ENCODE results near the gene ARID3A.

The ARID3A gene

DNA sequence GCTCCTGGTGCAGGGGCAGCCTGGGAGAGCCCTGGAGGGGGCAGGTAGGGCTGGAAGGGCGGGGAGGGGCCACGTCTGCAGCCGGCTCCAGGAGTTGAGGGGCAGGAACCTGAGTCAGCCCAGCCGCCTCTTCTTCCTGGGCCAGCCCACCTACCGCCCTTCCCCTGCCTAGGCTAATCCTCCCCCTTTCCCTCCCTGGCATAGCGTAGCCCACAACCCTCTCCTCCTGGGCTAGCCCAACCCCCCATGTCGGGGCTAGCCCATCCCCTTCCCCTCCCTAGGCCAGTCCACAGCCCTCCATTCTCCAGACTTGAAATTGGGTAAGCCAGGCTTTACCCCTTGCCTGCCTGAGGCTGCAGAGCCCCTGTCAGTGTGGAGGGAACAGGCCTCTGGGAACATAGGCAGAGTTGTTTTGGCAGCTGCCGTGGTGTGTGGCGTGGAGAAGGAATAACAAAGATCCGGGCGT is 37.7 kb downstream of the ARID3A start:
- no peak for DNase-seq

- no peak for DNase-seq
These were observed 38.3 kb downstream of the ARID3A start for GRCh38 chr19:964116-964520.

GRCh38 chr19:964761-965694 is 39.2 kb downstream of the ARID3A start:
- DNase-seq, result no peak

GRCh38 chr19:966485-967088 is 40.8 kb downstream of the ARID3A start:
- DNase-seq, result no peak

GRCh38 chr19:970695-971094 is 44.9 kb downstream of the ARID3A start:
- no peak for DNase-seq

DNA sequence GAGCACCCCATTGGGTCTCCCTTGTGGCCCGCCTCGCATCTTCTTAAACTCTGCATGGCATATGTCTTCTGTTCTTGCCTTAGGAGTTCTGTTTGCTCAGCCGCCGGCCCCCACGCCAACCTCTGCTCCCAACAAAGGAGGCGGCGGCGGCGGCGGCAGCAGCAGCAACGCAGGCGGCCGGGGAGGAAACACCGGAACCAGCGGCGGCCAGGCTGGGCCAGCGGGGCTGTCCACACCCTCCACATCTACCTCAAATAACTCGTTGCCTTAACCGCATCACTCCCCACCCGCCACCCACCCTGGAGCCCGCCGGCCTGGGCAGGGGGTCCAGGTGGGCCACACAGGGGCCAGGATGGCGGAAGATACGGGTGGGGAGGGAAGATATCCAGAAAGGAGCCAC is 46.0 kb downstream of the ARID3A start:
- no peak for DNase-seq

- DNase-seq, result no peak
These were observed 46.4 kb downstream of the ARID3A start for GRCh38 chr19:972281-972680.

GRCh38 chr19:973726-974563 is 48.1 kb downstream of the ARID3A start:
- DNase-seq, result no peak

DNA sequence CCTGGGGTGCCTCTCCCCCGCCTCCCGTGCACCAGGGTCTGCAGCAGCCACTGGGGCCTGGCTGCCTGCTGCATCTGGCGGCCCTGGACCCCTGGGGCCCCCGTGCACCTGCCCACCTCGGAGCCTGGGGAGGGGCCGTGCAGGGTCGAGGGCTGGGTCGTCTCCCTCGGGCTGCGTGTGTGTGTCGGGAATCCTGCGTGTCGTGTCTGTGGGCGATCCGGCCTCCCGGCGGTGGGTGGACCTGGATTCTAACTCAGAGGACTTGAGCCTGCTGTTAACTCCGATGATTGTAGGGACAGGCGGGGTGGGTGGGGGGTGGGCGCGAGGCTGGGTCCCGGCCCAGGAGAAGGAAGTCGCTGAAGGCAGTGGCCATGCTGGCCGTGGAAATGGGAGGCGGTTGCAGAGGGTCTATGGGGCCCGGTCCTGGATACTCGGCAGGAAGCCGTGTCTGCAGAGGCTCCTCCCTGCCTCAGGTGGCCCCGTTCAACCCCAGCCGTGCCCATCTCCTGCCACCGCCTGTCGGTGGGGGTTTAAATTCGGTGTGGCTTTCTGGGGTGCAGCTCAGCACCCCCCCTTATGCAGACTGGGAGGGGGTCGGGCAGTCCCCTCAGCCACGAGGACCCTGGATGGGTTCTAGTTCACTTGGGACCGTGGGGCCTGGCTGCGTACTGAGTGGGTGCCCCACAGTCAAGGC is 48.9 kb downstream of the ARID3A start:
- no peak for DNase-seq

DNA sequence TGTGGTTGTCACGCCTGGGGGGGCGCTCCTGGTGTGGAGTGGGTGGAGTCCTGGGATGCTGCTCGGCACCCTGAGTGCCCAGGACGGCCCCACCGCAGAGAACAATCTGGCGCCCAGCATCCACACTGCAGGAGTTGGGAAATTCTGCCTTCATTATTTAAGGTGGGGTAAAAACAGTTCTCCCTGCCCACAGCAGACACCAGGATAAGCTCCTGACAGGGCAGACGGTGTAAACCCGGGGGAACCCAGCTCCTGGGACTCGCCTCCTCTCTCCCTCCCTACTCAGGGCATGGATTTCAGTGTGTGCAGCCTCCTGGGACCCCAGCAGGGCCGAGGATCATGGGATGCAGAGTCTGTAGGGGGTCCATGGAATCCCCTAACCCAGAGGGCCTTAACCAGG is 50.6 kb downstream of the ARID3A start:
- no peak for DNase-seq

DNA sequence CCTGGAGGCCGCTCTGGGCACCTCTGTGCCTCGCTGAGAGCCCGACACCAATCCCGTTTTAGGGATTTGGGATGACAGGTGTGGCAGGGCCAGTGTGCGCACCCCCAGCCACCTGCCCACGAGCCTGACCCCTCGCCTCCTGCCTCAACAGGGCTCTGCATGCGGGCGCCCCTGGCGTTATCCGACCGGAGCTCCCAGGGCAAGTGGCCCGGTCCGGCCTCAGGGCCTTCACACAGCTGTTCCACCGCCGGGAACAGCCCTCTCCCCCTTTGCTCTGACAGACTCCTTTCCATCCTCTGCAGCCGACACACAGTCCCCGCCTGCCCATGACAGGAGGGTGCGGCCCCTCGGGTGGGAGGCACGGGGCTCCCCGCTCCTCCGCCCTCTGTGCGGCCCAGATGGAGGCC is 51.2 kb downstream of the ARID3A start:
- no peak for DNase-seq

DNA sequence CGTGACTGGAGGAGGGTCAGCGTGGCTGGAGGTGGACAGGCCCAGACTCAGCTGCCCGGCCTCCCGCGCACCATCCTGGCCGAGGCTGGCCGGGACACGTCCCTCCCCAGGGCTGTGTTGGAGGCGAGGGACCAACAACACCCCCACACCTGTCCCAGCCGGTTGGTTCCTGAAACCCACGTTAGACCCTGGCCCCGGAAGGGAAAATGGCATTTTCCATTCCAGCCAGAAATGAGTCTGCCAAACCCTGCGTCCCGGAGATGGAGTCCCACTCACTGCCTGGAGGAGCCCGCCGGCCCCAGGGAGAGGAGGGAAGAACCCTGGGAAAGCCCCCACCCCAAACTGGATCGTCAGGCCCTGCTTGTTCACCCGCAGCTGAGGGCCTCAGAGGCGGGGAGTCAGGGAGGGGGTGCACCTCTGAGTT is 53.5 kb downstream of the ARID3A start:
- no peak for DNase-seq

DNA sequence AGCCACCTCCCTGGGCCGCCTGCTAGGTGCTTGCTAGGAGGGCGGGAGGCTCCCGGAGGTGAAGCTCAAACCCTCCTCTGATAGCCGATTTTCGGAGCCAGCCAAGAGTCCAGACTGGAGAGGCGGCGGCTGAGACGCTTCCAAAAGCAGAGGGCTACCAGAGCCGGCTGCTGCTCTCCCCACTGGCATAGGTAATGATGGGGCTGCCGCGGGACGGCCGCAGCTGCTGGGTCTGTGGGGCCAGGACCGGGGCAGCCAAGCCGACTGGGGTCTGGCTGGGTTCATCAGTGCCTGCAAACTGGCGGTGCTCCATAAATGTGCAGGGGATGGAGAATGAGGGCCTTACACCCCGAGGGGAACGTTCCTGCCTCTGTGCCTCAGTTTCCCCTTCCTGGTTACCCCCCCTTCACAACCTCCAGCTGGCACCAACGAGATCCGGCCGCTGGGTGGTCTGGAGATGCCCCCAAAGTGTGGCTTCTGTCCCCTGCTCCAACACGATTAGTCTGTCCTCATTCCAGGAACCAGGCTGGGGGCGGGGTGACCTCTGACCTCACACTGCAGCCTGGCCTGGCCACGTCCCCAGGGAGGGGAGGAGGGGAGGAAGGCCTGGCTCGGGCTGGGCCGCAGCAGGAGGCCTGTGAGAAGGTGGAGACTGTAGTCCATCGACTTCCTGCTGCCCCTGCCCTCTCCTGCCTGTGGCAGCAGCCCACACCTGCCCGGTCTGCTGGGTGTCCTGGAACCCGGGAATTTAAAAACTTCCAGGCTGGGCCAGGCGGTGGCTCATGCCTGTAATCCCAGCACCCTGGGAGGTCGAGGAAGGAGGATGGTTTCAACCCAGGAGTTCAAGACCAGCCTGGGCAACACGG is 54.5 kb downstream of the ARID3A start:
- DNase-seq, result no peak

- DNase-seq, result peak; percentile 69
These were observed 56.8 kb downstream of the ARID3A start for GRCh38 chr19:982567-983170.

DNA sequence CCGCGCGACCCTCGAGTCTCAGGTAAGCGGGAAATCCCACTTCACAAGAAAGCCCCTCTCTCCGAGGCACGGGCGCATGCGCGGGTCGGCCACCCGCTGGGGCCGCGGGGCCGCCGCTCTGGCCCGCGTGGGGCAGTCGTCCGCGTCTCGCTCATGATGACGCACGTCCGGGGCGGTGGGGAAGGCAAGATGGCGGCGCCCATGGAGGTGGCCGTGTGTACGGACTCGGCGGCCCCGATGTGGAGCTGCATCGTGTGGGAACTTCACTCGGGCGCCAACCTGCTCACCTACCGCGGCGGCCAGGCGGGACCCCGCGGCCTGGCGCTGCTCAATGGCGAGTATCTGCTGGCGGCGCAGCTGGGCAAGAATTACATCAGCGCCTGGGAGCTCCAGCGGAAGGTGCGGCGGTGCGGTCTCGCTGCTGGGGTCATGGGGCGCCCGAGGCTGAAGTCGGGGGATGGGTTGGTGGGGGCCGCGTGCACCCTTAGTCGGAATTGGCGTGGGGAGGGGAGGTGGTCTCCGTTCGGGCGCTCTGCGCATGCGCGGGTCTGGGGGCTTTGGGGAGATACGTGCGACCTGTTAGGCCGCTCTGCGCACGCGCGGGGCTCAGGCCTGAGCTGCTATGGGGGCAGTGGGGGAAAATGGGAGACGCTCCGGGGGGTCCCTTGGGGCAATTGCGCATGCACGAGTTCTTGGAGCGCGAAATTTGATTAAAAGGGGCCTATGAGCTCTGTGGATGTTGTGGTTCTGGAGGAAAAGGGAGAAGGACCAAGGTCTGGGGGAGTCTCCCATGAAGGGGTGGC is 58.5 kb downstream of the ARID3A start, which contains the start of gene WDR18:
WDR18 (plus strand) TSS at position 181 of the 803 bp plus-strand sequence; CDS start at position 190, 9 bp downstream.
- peak; percentile 88 for DNase-seq

DNA sequence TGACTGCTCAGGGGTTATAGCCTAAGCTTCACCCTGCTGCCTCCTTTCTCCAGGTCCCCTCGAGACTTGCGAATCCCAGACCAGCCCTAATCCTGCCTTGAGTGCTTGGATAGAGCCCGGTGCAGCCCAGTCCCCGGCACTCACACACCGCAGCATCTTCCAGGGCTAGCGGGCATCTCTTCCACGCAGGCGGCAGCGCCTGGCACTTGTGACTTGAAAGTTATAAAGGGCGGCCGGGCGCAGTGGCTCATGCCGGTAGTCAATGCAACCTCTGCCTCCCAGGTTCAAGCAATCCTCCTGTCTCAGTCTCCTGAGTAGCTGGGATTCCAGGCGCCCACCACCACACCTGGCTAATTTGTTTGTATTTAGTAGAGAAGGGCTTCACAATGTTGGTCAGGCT is 60.2 kb downstream of the ARID3A start:
- DNase-seq, result no peak

DNA sequence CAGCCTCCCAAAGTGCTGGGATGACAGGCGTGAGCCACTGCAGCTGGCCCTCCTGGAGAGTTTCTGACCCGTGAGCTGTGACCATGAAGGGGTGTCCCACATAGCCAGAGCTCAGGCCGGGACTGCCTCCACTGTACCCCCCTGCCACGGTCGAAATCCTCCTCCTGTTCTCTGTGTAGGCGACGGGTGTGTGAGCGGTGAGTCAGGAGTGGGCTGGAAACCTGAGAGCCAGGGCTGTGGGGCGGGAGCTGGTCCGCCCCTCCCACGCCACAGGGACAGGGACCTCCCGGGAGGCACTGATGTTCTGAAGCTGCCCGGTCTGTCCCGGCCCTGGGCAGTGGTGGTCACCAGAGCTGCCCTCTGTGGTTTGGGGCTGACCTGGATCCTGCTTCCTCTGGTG is 62.2 kb downstream of the ARID3A start:
- no peak for DNase-seq

- DNase-seq, result no peak
These were observed 62.7 kb downstream of the ARID3A start for GRCh38 chr19:988510-988909.

- DNase-seq, result no peak
These were observed 63.7 kb downstream of the ARID3A start for GRCh38 chr19:989381-990081.

All from CD4-positive, alpha-beta T cell treated with Interferon gamma for 1 hour (primary cell).